Measurements from ENCODE around the gene GALNT11. TPM values are rescaled to one million over a fixed set of nuclear protein-coding genes. Genes with fewer than 3 reads are reported as not detected.
"Not testable (repeated sequence)": the region's sequence is repeated elsewhere in the genome, so short reads cannot be mapped to it uniquely, and the experiment has no call there.

Gene GALNT11
- total RNA-seq, 1 donor from 2014 or later = 40.5 TPM

GRCh38 chr7:152016947-152017346 is 8.5 kb upstream of the GALNT11 start:
- H3K27ac ChIP-seq = no peak overlapping the region

GRCh38 chr7:152017683-152018082 is 7.8 kb upstream of the GALNT11 start:
- H3K27me3 ChIP-seq; H3K4me1 ChIP-seq; ATAC-seq; DNase-seq; H3K4me3 ChIP-seq; H3K36me3 ChIP-seq; intact Hi-C loops (cut with DNase I); H3K27ac ChIP-seq; H3K9me3 ChIP-seq: not testable (repeated sequence)

More at GRCh38 chr7:152016947-152017346, 8.5 kb upstream of the GALNT11 start:
- no peak for DNase-seq
- Histone ChIP-seq H3K9me3 (no peaks in the 10 kb centered on the region), H3K4me3 (no peak overlapping the region), H3K4me1 (no peaks in the 10 kb centered on the region), H3K27me3 (no peaks in the 10 kb centered on the region), H3K36me3 (no peaks in the 10 kb centered on the region)
- no peak for ATAC-seq
- intact Hi-C loops (cut with DNase I) = no loop called here
- TF ChIP-seq CTCF (IDR thresholded peaks at IDR 0.05) = no peak

GRCh38 chr7:152021740-152022139 is 3.7 kb upstream of the GALNT11 start:
- intact Hi-C loops (cut with DNase I); H3K36me3 ChIP-seq; H3K27ac ChIP-seq; H3K4me1 ChIP-seq; H3K4me3 ChIP-seq; H3K9me3 ChIP-seq; H3K27me3 ChIP-seq; ATAC-seq; DNase-seq: not testable (repeated sequence)

DNA sequence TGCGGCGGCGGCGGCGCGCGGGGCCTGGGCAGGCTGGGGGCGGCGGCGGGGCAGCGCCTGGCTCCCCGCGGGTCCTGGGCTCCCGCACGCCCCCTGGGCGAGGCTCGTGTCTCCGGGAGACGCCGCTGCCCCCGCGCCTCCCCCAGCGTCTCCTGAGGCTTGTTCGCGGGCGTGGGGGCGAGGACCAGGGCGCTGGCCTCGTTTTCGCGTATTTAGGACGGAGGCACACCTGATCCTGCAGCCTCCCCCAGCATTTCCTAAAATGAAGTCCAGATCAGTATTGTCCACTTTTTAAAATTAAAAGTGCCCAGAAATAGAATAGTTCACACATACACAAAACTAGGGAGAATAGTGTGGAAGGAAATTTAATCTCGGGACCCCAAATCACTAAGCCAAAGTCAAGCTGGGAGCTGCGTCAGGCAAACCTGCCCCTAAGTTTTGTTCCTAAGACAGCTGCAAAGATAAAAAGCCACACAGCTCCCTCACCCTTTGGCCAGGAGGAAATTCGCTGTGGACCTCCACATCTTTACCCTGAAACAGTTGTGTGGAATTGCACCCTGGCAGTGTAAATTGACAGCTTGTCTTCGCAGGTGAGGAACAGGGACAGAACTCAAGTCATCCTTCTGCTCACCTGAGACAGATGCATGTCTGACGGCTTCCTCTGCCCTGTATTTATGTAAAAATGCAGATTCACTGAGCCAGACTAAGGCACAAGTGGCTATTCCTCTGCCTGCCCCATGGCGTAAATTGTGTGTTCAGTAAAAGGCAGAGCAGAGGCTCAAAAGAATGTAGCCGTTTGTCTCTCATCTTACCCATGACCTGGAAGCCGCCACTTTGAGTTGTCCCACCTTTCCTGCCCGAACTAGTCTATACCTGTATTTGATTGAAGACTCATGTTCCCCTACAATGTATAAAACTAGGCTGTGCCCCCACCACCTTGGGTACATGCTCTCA is 740 bp downstream of the GALNT11 start:
- Histone ChIP-seq H3K27ac (peak overlapping the region; percentile 87), H3K4me3 (peak overlapping the region; percentile 66), H3K36me3 (no peaks in the 10 kb centered on the region), H3K27me3 (no peaks in the 10 kb centered on the region), H3K9me3 (no peaks in the 10 kb centered on the region), H3K4me1 (peaks cover 27% of the 10 kb centered on the region)
- TF ChIP-seq CTCF (IDR thresholded peaks at IDR 0.05) = peak; percentile 12
- ATAC-seq (no peak), DNase-seq (no peak)
- intact Hi-C loops (cut with DNase I) = no loop called here

DNA sequence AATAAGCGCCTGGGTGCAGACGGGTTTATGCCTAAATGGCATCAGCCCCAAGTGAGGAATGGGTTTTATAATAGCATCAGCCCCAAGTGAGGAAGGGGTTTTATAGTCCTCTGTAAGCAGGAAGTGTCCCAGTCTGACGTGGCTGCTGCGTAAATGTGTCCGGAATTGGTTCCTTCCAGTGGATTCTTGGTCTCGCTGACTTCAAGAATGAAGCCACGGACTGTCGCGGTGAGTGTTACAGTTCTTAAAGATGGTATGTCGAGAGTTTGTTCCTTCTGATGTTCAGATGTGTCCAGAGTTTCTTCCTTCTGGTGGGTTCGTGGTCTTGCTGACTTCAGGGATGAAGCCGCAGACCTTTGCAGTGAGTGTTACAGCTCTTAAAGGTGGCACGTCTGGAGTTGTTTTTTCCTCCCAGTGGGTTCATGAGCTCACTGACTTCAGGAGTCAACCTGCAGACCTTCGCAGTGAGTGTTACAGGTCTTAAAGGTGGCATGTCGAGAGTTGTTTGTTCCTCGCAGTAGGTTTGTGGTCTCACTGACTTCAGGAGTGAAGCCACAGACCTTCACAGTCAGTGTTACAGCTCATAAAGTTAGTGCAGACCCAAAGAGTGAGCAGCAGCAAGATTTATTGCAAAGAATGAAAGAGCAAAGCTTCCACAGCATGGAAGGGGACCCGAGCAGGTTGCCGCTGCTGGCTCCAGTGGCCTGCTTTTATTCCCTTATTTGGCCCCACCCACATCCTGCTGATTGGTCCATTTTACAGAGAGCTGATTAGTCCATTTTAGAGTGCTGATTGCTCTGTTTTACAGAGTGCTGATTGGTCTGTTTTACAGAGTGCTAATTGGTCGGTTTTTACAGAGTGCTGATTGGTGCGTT is 2.3 kb downstream of the GALNT11 start:
- H3K36me3 ChIP-seq; H3K9me3 ChIP-seq; intact Hi-C loops (cut with DNase I); ATAC-seq; H3K4me3 ChIP-seq; H3K27ac ChIP-seq; H3K27me3 ChIP-seq; DNase-seq: not testable (repeated sequence)
- peaks cover 27% of the 10 kb centered on the region for H3K4me1 ChIP-seq

- DNase-seq; H3K27me3 ChIP-seq; ATAC-seq; intact Hi-C loops (cut with DNase I); H3K36me3 ChIP-seq; H3K9me3 ChIP-seq; H3K27ac ChIP-seq; H3K4me3 ChIP-seq: not testable (repeated sequence)
- H3K4me1 ChIP-seq = peaks cover 27% of the 10 kb centered on the region
- TF ChIP-seq CTCF (IDR thresholded peaks at IDR 0.05) = peak; percentile 54
Observed at GRCh38 chr7:152030059-152030458, 4.6 kb downstream of the GALNT11 start.

DNA sequence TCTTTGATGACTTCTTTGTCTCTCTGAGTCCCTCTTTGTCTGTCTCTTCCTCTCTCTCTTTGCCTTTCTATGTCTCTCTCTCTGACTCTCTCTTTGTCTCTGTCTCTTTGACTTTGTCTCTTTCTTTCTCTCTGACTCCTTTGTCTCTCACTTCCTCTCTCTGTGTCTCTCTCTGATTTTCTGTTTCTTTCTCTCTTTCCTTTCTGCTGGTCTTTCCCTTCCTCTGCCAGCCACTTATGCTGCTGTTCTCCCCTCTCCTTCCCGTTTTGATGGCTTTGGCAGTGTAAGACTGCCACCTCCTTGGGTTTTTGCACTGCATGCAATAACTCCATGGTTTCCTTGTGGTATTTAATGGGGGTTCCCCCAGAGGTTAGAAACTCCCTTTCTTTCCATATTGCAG is 5.2 kb downstream of the GALNT11 start:
- not testable (repeated sequence) for H3K9me3 ChIP-seq, ATAC-seq

More for the DNA sequence above, 5.2 kb downstream of the GALNT11 start:
- H3K27me3 ChIP-seq; H3K36me3 ChIP-seq; H3K27ac ChIP-seq; DNase-seq; intact Hi-C loops (cut with DNase I); H3K4me3 ChIP-seq: not testable (repeated sequence)
- peaks cover 27% of the 10 kb centered on the region for H3K4me1 ChIP-seq

Measured in upper lobe of right lung (tissue), 1 donor.